GM11168 (cell line): ENCODE results near the gene MAP1A.

Experiments used
- in situ Hi-C: fragments of 300-500 bp; cut with MboI; formaldehyde crosslinking; loops from one replicate; pipeline ENCODE4 v1.12.0; 2022; ENCODE audit warnings: low sequenced_read_pairs; ENCODE audit not compliant: unreplicated experiment

The MAP1A gene

GRCh38 chr15:43510200-43511011 is 7.0 kb upstream of the MAP1A start:
- in situ Hi-C loops = no loop called here

- in situ Hi-C loops = no loop called here
Observed at GRCh38 chr15:43511012-43511885, 6.2 kb upstream of the MAP1A start.

- in situ Hi-C loops = no loop called here
Observed at GRCh38 chr15:43513550-43513949, 3.9 kb upstream of the MAP1A start.

GRCh38 chr15:43514241-43515057 is 3.0 kb upstream of the MAP1A start:
- in situ Hi-C loops = no loop called here

- in situ Hi-C loops = no loop called here
Observed at GRCh38 chr15:43515741-43516140, 1.7 kb upstream of the MAP1A start.

- in situ Hi-C loops = no loop called here
Observed at GRCh38 chr15:43516185-43516584, 1.2 kb upstream of the MAP1A start.

GRCh38 chr15:43516801-43517353 is 531 bp upstream of the MAP1A start:
- in situ Hi-C loops = no loop called here

GRCh38 chr15:43518197-43518761 is 871 bp downstream of the MAP1A start:
- in situ Hi-C loops = no loop called here

GRCh38 chr15:43519196-43519595 is 1.8 kb downstream of the MAP1A start:
- in situ Hi-C loops = no loop called here

GRCh38 chr15:43520138-43520537 is 2.7 kb downstream of the MAP1A start:
- in situ Hi-C loops = no loop called here

GRCh38 chr15:43521419-43521818 is 4.0 kb downstream of the MAP1A start:
- in situ Hi-C loops = no loop called here

GRCh38 chr15:43522247-43522646 is 4.8 kb downstream of the MAP1A start:
- in situ Hi-C loops = no loop called here

GRCh38 chr15:43523646-43524045 is 6.2 kb downstream of the MAP1A start:
- in situ Hi-C loops = no loop called here

GRCh38 chr15:43524254-43524845 is 6.9 kb downstream of the MAP1A start:
- in situ Hi-C loops = no loop called here

GRCh38 chr15:43525131-43525530 is 7.7 kb downstream of the MAP1A start:
- in situ Hi-C loops = no loop called here

GRCh38 chr15:43526261-43526930 is 9.0 kb downstream of the MAP1A start:
- in situ Hi-C loops = no loop called here

GRCh38 chr15:43527016-43527801 is 9.8 kb downstream of the MAP1A start:
- in situ Hi-C loops = no loop called here

GRCh38 chr15:43527802-43528541 is 10.6 kb downstream of the MAP1A start:
- in situ Hi-C loops = no loop called here
